H1 (cell line): ENCODE data around the gene C16orf90. TPM values are rescaled to one million over a fixed set of nuclear protein-coding genes. Genes with fewer than 3 reads are reported as not detected.

Source experiments
- CTCF ChIA-PET: fragments of 300-600 bp; sonication (Branson Sonifier 250); formaldehyde crosslinking; loops from one replicate; lab custom pipeline; 2021; ENCODE audit not compliant: partially characterized antibody; lab: Charles Lee
- POLR2A ChIA-PET: fragments of 300-600 bp; sonication (Branson Sonifier 250); formaldehyde crosslinking; loops from one replicate; lab custom pipeline; 2021; ENCODE audit warnings: inconsistent platforms; ENCODE audit not compliant: partially characterized antibody; lab: Charles Lee
- DNase-seq, 2 experiments: peaks; one replicate each; pipeline versions ENCODE4 v3.0.0 to v3.0.0-alpha.2; 2010 to 2022; ENCODE audit warnings: low spot score in 2 of 2, low read depth in 1 of 2, mixed read lengths in 1 of 2
- FAIRE-seq: peaks from 2 replicates; lab custom pipeline; 2011; peaks lifted over from hg19 to GRCh38; lab: Jason Lieb, UNC
- H2AFZ ChIP-seq: 2 replicates; pipeline ENCODE4 v1.8.1; 2012; ENCODE audit warnings: low read length, inconsistent platforms
- H2AK5ac ChIP-seq: 2 replicates; pipeline ENCODE4 v1.6.1; 2013; ENCODE audit warnings: low read depth, low read length
- H2BK120ac ChIP-seq: replicated peaks from 2 replicates; pipeline ENCODE3; 2013; ENCODE audit warnings: low read depth, low read length, inconsistent platforms
- H2BK12ac ChIP-seq: 2 replicates; pipeline ENCODE4 v1.6.1; 2013; ENCODE audit warnings: low read depth, low read length
- H2BK15ac ChIP-seq: 2 replicates; pipeline ENCODE4 v1.6.1; 2013; ENCODE audit warnings: low read length
- H2BK20ac ChIP-seq: 2 replicates; pipeline ENCODE4 v1.6.1; 2013; ENCODE audit warnings: low read length
- H2BK5ac ChIP-seq: 2 replicates; pipeline ENCODE4 v1.6.1; 2013; ENCODE audit warnings: low read depth, low read length
- H3K14ac ChIP-seq: 2 replicates; pipeline ENCODE4 v1.6.1; 2013; ENCODE audit warnings: inconsistent platforms; ENCODE audit not compliant: insufficient read length
- H3K18ac ChIP-seq: 2 replicates; pipeline ENCODE4 v1.6.1; 2013; ENCODE audit warnings: low read length; ENCODE audit errors: extremely low read depth
- H3K23ac ChIP-seq: 2 replicates; pipeline ENCODE4 v1.6.1; 2013; ENCODE audit warnings: inconsistent platforms; ENCODE audit not compliant: insufficient read length
- H3K23me2 ChIP-seq: 2 replicates; pipeline ENCODE4 v1.6.1; 2013; ENCODE audit warnings: low read depth, low read length
- H3K27ac ChIP-seq: 2 replicates; pipeline ENCODE4 v1.6.1; 2011; ENCODE audit warnings: low read depth, low read length, inconsistent platforms
- H3K27me3 ChIP-seq, 4 experiments: replicated peaks in 1 of 4; 1 replicate in 1 of 4; 2 replicates in 3 of 4; pipeline versions ENCODE4 v1.6.1 to v1.8.1; 2011 to 2013; ENCODE audit warnings: low read length in 3 of 4, mild to moderate bottlenecking in 3 of 4, inconsistent platforms in 2 of 4, mixed read lengths in 2 of 4, moderate library complexity in 1 of 4; ENCODE audit not compliant: control insufficient read depth in 3 of 4, insufficient read depth in 3 of 4; ENCODE audit errors: extremely low read depth in 1 of 4
- H3K36me3 ChIP-seq, 4 experiments: 2 replicates each; pipeline versions ENCODE4 v1.6.1 to v1.8.1; 2011 to 2013; ENCODE audit warnings: mild to moderate bottlenecking in 4 of 4, low read length in 3 of 4, moderate library complexity in 2 of 4, control low read depth in 1 of 4, inconsistent platforms in 1 of 4; ENCODE audit not compliant: insufficient read depth in 4 of 4, control insufficient read depth in 2 of 4
- H3K4ac ChIP-seq: replicated peaks from 2 replicates; pipeline ENCODE3; 2013; ENCODE audit warnings: low read length, low read depth, mixed read lengths, inconsistent platforms; ENCODE audit not compliant: insufficient read length
- H3K4me1 ChIP-seq, 4 experiments: replicated peaks in 1 of 4; 1 replicate in 1 of 4; 2 replicates in 3 of 4; pipeline versions ENCODE4 v1.6.1 to v1.8.1; 2011 to 2013; ENCODE audit warnings: low read length in 3 of 4, inconsistent platforms in 2 of 4, mixed read lengths in 1 of 4; ENCODE audit not compliant: insufficient read depth in 4 of 4, control insufficient read depth in 3 of 4
- H3K4me2 ChIP-seq, 2 experiments: 2 replicates each; pipeline versions ENCODE4 v1.6.1 to v1.8.1; 2011 to 2013; ENCODE audit warnings: low read depth in 2 of 2, low read length in 2 of 2, control low read depth in 1 of 2, inconsistent platforms in 1 of 2, mild to moderate bottlenecking in 1 of 2; ENCODE audit not compliant: insufficient read depth in 1 of 2
- H3K4me3 ChIP-seq, 4 experiments: fragments of 200-600, 300-600 bp in 1 of 4; sonication (generic), shearing (Covaris generic), sonication (Bioruptor Twin) in 1 of 4; 2 replicates each; pipeline versions ENCODE4 v1.5.1 to v1.8.1; 2011 to 2016; ENCODE audit warnings: low read length in 4 of 4, low read depth in 3 of 4, control low read depth in 2 of 4, inconsistent platforms in 2 of 4, mild to moderate bottlenecking in 2 of 4, mixed read lengths in 1 of 4, moderate library complexity in 1 of 4; ENCODE audit not compliant: insufficient read depth in 2 of 4; ENCODE audit errors: extremely low read depth in 1 of 4
- H3K56ac ChIP-seq: replicated peaks from 2 replicates; pipeline ENCODE3; 2013; ENCODE audit warnings: low read depth, mild to moderate bottlenecking, mixed read lengths, low read length, inconsistent platforms; ENCODE audit not compliant: insufficient read length
- H3K79me1 ChIP-seq: 2 replicates; pipeline ENCODE4 v1.6.1; 2013; ENCODE audit warnings: low read depth, low read length, control low read depth
- H3K79me2 ChIP-seq, 2 experiments: 2 replicates each; pipeline versions ENCODE4 v1.6.1 to v1.8.1; 2012 to 2013; ENCODE audit warnings: low read length in 2 of 2, mild to moderate bottlenecking in 2 of 2, inconsistent platforms in 1 of 2; ENCODE audit not compliant: insufficient read depth in 2 of 2, control insufficient read depth in 1 of 2
- H3K9ac ChIP-seq, 4 experiments: replicated peaks in 1 of 4; 1 replicate in 1 of 4; 2 replicates in 3 of 4; pipeline versions ENCODE4 v1.6.1 to v1.8.1; 2011 to 2013; ENCODE audit warnings: low read depth in 3 of 4, low read length in 3 of 4, control low read depth in 2 of 4, mild to moderate bottlenecking in 2 of 4, moderate library complexity in 2 of 4, inconsistent platforms in 1 of 4; ENCODE audit errors: extremely low read depth in 1 of 4
- H3K9me3 ChIP-seq, 2 experiments: 2 replicates each; pipeline versions ENCODE4 v1.6.1 to v1.8.1; 2012 to 2013; ENCODE audit warnings: mild to moderate bottlenecking in 2 of 2, moderate library complexity in 2 of 2, control low read depth in 1 of 2, inconsistent platforms in 1 of 2, low read depth in 1 of 2, low read length in 1 of 2, mixed read lengths in 1 of 2; ENCODE audit not compliant: insufficient read depth in 2 of 2
- H4K20me1 ChIP-seq, 2 experiments: replicated peaks in 1 of 2; 2 replicates each; pipeline versions ENCODE3 to v1.8.1; 2011 to 2013; ENCODE audit warnings: inconsistent platforms in 2 of 2, low read length in 2 of 2, mild to moderate bottlenecking in 1 of 2; ENCODE audit not compliant: insufficient read depth in 2 of 2, control insufficient read depth in 1 of 2
- H4K5ac ChIP-seq: 2 replicates; pipeline ENCODE4 v1.6.1; 2013; ENCODE audit warnings: low read length, low read depth, mixed read lengths, inconsistent platforms; ENCODE audit not compliant: insufficient read length
- H4K8ac ChIP-seq: 2 replicates; pipeline ENCODE4 v1.8.0; 2013; ENCODE audit warnings: mild to moderate bottlenecking, moderate library complexity, low read length, inconsistent platforms; ENCODE audit not compliant: insufficient read depth; ENCODE audit errors: extremely low read depth
- H4K91ac ChIP-seq: replicated peaks from 2 replicates; pipeline ENCODE3; 2013; ENCODE audit warnings: low read length, mixed read lengths, inconsistent platforms; ENCODE audit not compliant: insufficient read length
- EGR1 ChIP-seq: IDR thresholded peaks from 2 replicates; pipeline ENCODE4 v1.6.1; 2011; ENCODE audit warnings: low read depth, low read length, borderline replicate concordance
- FOSL1 ChIP-seq: IDR thresholded peaks from 2 replicates; pipeline ENCODE4 v1.6.1; 2011; ENCODE audit warnings: mild to moderate bottlenecking, low read depth, low read length, moderate library complexity; ENCODE audit not compliant: insufficient read depth
- NANOG ChIP-seq: IDR thresholded peaks from 2 replicates; pipeline ENCODE4 v1.6.1; 2011; ENCODE audit warnings: low read length, low read depth, mild to moderate bottlenecking, inconsistent platforms; ENCODE audit not compliant: insufficient read depth, poor library complexity, severe bottlenecking
- POLR2A ChIP-seq, 2 experiments: IDR thresholded peaks; 1 replicate in 1 of 2; 2 replicates in 1 of 2; pipeline ENCODE4 v1.6.1; 2011; ENCODE audit warnings: low read depth in 2 of 2, low read length in 2 of 2, mild to moderate bottlenecking in 2 of 2; ENCODE audit errors: control extremely low read depth in 1 of 2
- POLR2AphosphoS5 ChIP-seq: IDR thresholded peaks from 2 replicates; pipeline ENCODE4 v1.6.1; 2011; ENCODE audit warnings: low read depth, low read length
- SIX5 ChIP-seq: IDR thresholded peaks from 2 replicates; pipeline ENCODE4 v1.6.1; 2011; ENCODE audit warnings: mild to moderate bottlenecking, low read depth, low read length
- SP4 ChIP-seq: IDR thresholded peaks from 2 replicates; pipeline ENCODE4 v1.6.1; 2012; ENCODE audit warnings: low read length, inconsistent platforms
- SUZ12 ChIP-seq: fragments of 200-600 bp; sonication (generic); IDR thresholded peaks from 2 replicates; pipeline ENCODE4 v1.6.1; 2012; ENCODE audit warnings: mild to moderate bottlenecking, inconsistent platforms, low read length, moderate library complexity, mixed read lengths
- whole genome bisulfite sequencing, 2 experiments: shearing (Covaris generic) in 1 of 2; methylation state at CpG; one replicate each; pipeline versions ENCODE4 v1.1.6 to v1.1.7; 2013 to 2015; ENCODE audit warnings: low lambda C conversion rate in 2 of 2, mixed read lengths in 2 of 2, inconsistent platforms in 1 of 2, low coverage in 1 of 2, missing lambda C conversion rate in 1 of 2; ENCODE audit not compliant: insufficient replicate concordance in 2 of 2, insufficient coverage in 1 of 2, insufficient read length in 1 of 2; ENCODE audit errors: extremely low coverage in 1 of 2, missing lambda C conversion rate in 1 of 2; 5-methylcytosine and 5-hydroxymethylcytosine counted together
- polyA plus RNA-seq, 7 experiments: library from polyadenylated mRNA; depleted of rRNA in 3 of 7; stranded (reverse) in 5 of 7; unstranded in 2 of 7; fragments of >200 nt in 5 of 7; fragments of 200-250 nt in 2 of 7; gene quantifications; 1 replicate in 5 of 7; 2 replicates in 1 of 7; 4 replicates in 1 of 7; pipeline versions ENCODE4 v1.2.1 to v1.2.3, GENCODE V29; 2011 to 2013; ENCODE audit warnings: missing spikeins in 2 of 7, mixed read lengths in 2 of 7
- total RNA-seq: library from RNA; stranded (reverse); fragmentation: NEBNext Ultra II Directional; extraction: Animal tissue kit (Norgen Biotek cat#: 25700); gene quantifications from 2 replicates; pipeline ENCODE4 v1.2.1, GENCODE V29; 2021

C16orf90 gene
- total and polyA plus RNA-seq, 2 of the 8 experiments (the other 6 are each of a cell fraction or from before 2014, with no cell fraction given): not detected

GRCh38 chr16:3532741-3533140 lies 37.5 kb upstream of the C16orf90 start:
- no peaks in the 10 kb centered on the region for H3K79me2 ChIP-seq
- no peak overlapping the region for H2AFZ ChIP-seq
- H4K91ac ChIP-seq: no peak overlapping the region
- no peak overlapping the region for H4K5ac ChIP-seq
- no peak overlapping the region for H3K4me2 ChIP-seq
- H3K4ac ChIP-seq: no peak overlapping the region
- H3K14ac ChIP-seq: no peak overlapping the region
- no peak overlapping the region for H3K9ac ChIP-seq
- no peak overlapping the region for H3K4me3 ChIP-seq
- no peak overlapping the region for H3K23ac ChIP-seq
- DNase-seq (no peak), FAIRE-seq (no peak)
- 98% methylated on average over 12 of the region's 12 CpGs; no CpG with 5 or more reads in 1 of the 2 experiments for WGBS, 2 experiments
- peaks cover 0 to 1% of the 10 kb centered on the region in 2 experiments for H4K20me1 ChIP-seq
- no peak overlapping the region for H2AK5ac ChIP-seq
- no peak overlapping the region for H2BK5ac ChIP-seq
- no peak overlapping the region for H2BK12ac ChIP-seq
- H3K27ac ChIP-seq: no peak overlapping the region
- H3K4me1 ChIP-seq: no peaks in the 10 kb centered on the region
- no peaks in the 10 kb centered on the region for H3K9me3 ChIP-seq
- H3K23me2 ChIP-seq: no peaks in the 10 kb centered on the region
- no peak overlapping the region for H2BK120ac ChIP-seq
- TF ChIP-seq SUZ12 (no peak), SP4 (no peak), POLR2A (IDR thresholded peaks at IDR 0.05; ENCODE audit: control extremely low read depth in 1 of 2, low read depth in 2 of 2, low read length in 2 of 2) (no peak), FOSL1 (no peak), EGR1 (no peak), SIX5 (no peak), POLR2AphosphoS5 (no peak), NANOG (no peak)
- H3K79me1 ChIP-seq: no peaks in the 10 kb centered on the region
- H3K36me3 ChIP-seq: peaks cover 0 to 20% (median 6%) of the 10 kb centered on the region in 4 experiments; a peak in 4 of 8 replicates
- ChIA-PET POLR2A (interaction anchor here (1.4 kb wide), 1 partner anchor 10 kb away, joined by 4 read pairs; no protein-coding TSS in a partner anchor), CTCF (interaction anchor here (1.7 kb wide), 1 partner anchor 14 kb away, joined by 4 read pairs; no protein-coding TSS in a partner anchor)
- no peak overlapping the region for H3K18ac ChIP-seq
- no peak overlapping the region for H2BK15ac ChIP-seq
- H3K27me3 ChIP-seq: no peaks in the 10 kb centered on the region
- no peak overlapping the region for H3K56ac ChIP-seq
- H2BK20ac ChIP-seq: no peak overlapping the region
- H4K8ac ChIP-seq: no peak overlapping the region
